K562 (cell line): ENCODE data around the gene GMIP. TPM values are rescaled to one million over a fixed set of nuclear protein-coding genes. Genes with fewer than 3 reads are reported as not detected.

Source experiments
- ATAC-seq: fragments of 200-7000 bp; cut with Tn5 transposase; 3 replicates; pipeline ENCODE4 v1.9.1; 2020; ENCODE audit warnings: moderate library complexity
- BruUV-seq: library from RNA; stranded (reverse); fragments of 400-500 nt; replicated peaks from 2 replicates; lab custom pipeline; 2021; lab: Mats Ljungman, UMichigan
- CTCF ChIA-PET: fragments of 300-600 bp; formaldehyde crosslinking; extraction: SDS; loops from one replicate; lab custom pipeline; 2021; ENCODE audit warnings: low intra/inter-chr PET ratio; lab: Yijun Ruan, JAX
- POLR2A ChIA-PET: fragments of 300-600, 350-650 bp; sonication (Branson Sonifier 250); formaldehyde crosslinking; extraction: SDS; loops from one replicate; lab custom pipeline; 2021; ENCODE audit warnings: antibody characterized with exemption, inconsistent platforms; lab: Yijun Ruan, JAX
- DNase-seq, 4 experiments: peaks; one replicate each; pipeline versions ENCODE4 v3.0.0 to v3.0.0-alpha.2; 2011 to 2018; ENCODE audit warnings: low spot score in 3 of 4, mixed read lengths in 3 of 4; ENCODE audit errors: extremely low read depth in 1 of 4
- FAIRE-seq: peaks from 2 replicates; lab custom pipeline; 2011; peaks lifted over from hg19 to GRCh38; lab: Jason Lieb, UNC
- H2AFZ ChIP-seq: 2 replicates; pipeline ENCODE4 v1.6.0; 2011; ENCODE audit warnings: low read depth, low read length, control low read depth, inconsistent platforms
- H3K27ac ChIP-seq: fragments of 200-600 bp; 3 replicates; pipeline ENCODE4 v1.8.0; 2011; ENCODE audit warnings: low read depth, mild to moderate bottlenecking, control low read depth, inconsistent platforms, low read length, moderate library complexity, mixed read lengths; ENCODE audit errors: extremely low read depth
- H3K27me3 ChIP-seq, 2 experiments: fragments of 300-600 bp in 1 of 2; 2 replicates in 1 of 2; 3 replicates in 1 of 2; pipeline versions ENCODE4 v1.6.0 to v1.8.0; 2011; ENCODE audit warnings: inconsistent platforms in 2 of 2, low read length in 2 of 2, mild to moderate bottlenecking in 1 of 2, mixed read lengths in 1 of 2, moderate library complexity in 1 of 2; ENCODE audit not compliant: control insufficient read depth in 2 of 2, insufficient read depth in 2 of 2
- H3K36me3 ChIP-seq: fragments of 300-600 bp; 3 replicates; pipeline ENCODE4 v1.8.0; 2011; ENCODE audit warnings: mild to moderate bottlenecking, low read length, inconsistent platforms; ENCODE audit not compliant: control insufficient read depth, insufficient read depth
- H3K4me1 ChIP-seq, 2 experiments: fragments of 200-600 bp in 1 of 2; replicated peaks in 1 of 2; 2 replicates in 1 of 2; 3 replicates in 1 of 2; pipeline versions ENCODE4 v1.5.1 to v1.8.0; 2011; ENCODE audit warnings: inconsistent platforms in 2 of 2, low read length in 2 of 2, mild to moderate bottlenecking in 1 of 2, mixed read lengths in 1 of 2, moderate library complexity in 1 of 2; ENCODE audit not compliant: control insufficient read depth in 2 of 2, insufficient read depth in 2 of 2
- H3K4me2 ChIP-seq: 2 replicates; pipeline ENCODE4 v1.6.1; 2011; ENCODE audit warnings: low read length, control low read depth, inconsistent platforms, mixed read lengths; ENCODE audit not compliant: insufficient read depth
- H3K4me3 ChIP-seq: fragments of 200-600 bp; sonication (generic), shearing (Covaris generic); 2 replicates; pipeline ENCODE4 v1.5.1; 2016; ENCODE audit warnings: control low read depth, inconsistent platforms
- H3K79me2 ChIP-seq: fragments of 200-600 bp; 3 replicates; pipeline ENCODE4 v1.8.0; 2011; ENCODE audit warnings: low read length, inconsistent platforms; ENCODE audit not compliant: control insufficient read depth, insufficient read depth
- H3K9ac ChIP-seq, 2 experiments: 2 replicates each; pipeline versions ENCODE4 v1.6.0 to v1.6.1; 2011; ENCODE audit warnings: low read depth in 2 of 2, low read length in 2 of 2, control low read depth in 1 of 2, inconsistent platforms in 1 of 2, mild to moderate bottlenecking in 1 of 2, mixed read lengths in 1 of 2; ENCODE audit not compliant: insufficient read depth in 1 of 2
- H3K9me1 ChIP-seq: one replicate; pipeline ENCODE4 v1.6.0; 2011; ENCODE audit warnings: inconsistent platforms, mild to moderate bottlenecking, low read length, moderate library complexity; ENCODE audit not compliant: control insufficient read depth, insufficient read depth
- H3K9me3 ChIP-seq: replicated peaks from 2 replicates; pipeline ENCODE4 v1.5.1; 2011; ENCODE audit warnings: low read depth, low read length, inconsistent platforms; ENCODE audit not compliant: control insufficient read depth, insufficient read depth
- H4K20me1 ChIP-seq: replicated peaks from 2 replicates; pipeline ENCODE4 v1.6.1; 2011; ENCODE audit warnings: low read length, inconsistent platforms, mixed read lengths; ENCODE audit not compliant: control insufficient read depth, insufficient read depth
- C11orf30 ChIP-seq: fragments of 450-650 bp; IDR thresholded peaks from 2 replicates; pipeline ENCODE4 v1.6.1; 2016; ENCODE audit warnings: low read depth, mild to moderate bottlenecking
- DDX20 ChIP-seq: fragments of 450-650 bp; IDR thresholded peaks from 2 replicates; pipeline ENCODE4 v1.6.1; 2016; ENCODE audit warnings: missing genetic modification characterization, low read depth, mild to moderate bottlenecking, missing compliant biosample characterization, moderate library complexity
- POLR2G ChIP-seq: fragments of 200-400 bp; formaldehyde crosslinking; IDR thresholded peaks from 2 replicates; pipeline ENCODE4 v1.6.1; 2017; ENCODE audit warnings: low read depth, mild to moderate bottlenecking, antibody characterized with exemption, low read length, moderate library complexity
- POU5F1 ChIP-seq: fragments of 150-350 bp; IDR thresholded peaks from 2 replicates; pipeline ENCODE4 v1.6.1; 2014; ENCODE audit warnings: borderline replicate concordance, low read length, low read depth, mild to moderate bottlenecking; ENCODE audit not compliant: partially characterized antibody
- SAP30 ChIP-seq: fragments of 200-600 bp; sonication (generic); IDR thresholded peaks from 2 replicates; pipeline ENCODE4 v1.6.1; 2012; ENCODE audit warnings: borderline replicate concordance, low read depth, mild to moderate bottlenecking, moderate library complexity, low read length, control low read depth, inconsistent platforms; ENCODE audit not compliant: insufficient read depth, poor library complexity, severe bottlenecking
- ZNF12 ChIP-seq: sonication (generic); formaldehyde crosslinking; IDR thresholded peaks from 2 replicates; pipeline ENCODE4 v1.4.0; 2020; ENCODE audit warnings: mild to moderate bottlenecking, missing genetic modification reagents
- WGBS: fragments of 100-300 bp; shearing (Covaris generic); methylation state at CpG from one replicate; pipeline ENCODE4 v1.1.6; 2016; ENCODE audit warnings: low coverage, mixed read lengths; ENCODE audit not compliant: insufficient coverage; ENCODE audit errors: missing lambda C conversion rate; 5-methylcytosine and 5-hydroxymethylcytosine counted together
- in situ Hi-C: fragments of 300-500 bp; cut with MboI; formaldehyde crosslinking; loops from 4 replicates; pipeline ENCODE4 v1.15.0; 2018; ENCODE audit warnings: inconsistent platforms, mixed read lengths
- intact Hi-C: fragments of 100-400 bp; cut with micrococcal nuclease; formaldehyde crosslinking; loops from 2 replicates; pipeline ENCODE4 v1.14.2; 2022
- polyA plus RNA-seq, 8 experiments: library from polyadenylated mRNA; depleted of rRNA in 4 of 8; stranded (reverse) in 5 of 8; unstranded in 3 of 8; fragments of >200 nt; fragmentation: Nextera tagmentation in 2 of 8; fragmentation: Illumina TruSeq in 1 of 8; extraction: Ambion mirVana in 2 of 8; extraction: Trizol in 1 of 8; gene quantifications; 2 replicates each; pipeline versions ENCODE4 v1.2.1 to v1.2.3, GENCODE V29; 2011 to 2014; ENCODE audit warnings: inconsistent platforms in 1 of 8, missing spikeins in 1 of 8
- total RNA-seq, 7 experiments: library from RNA; depleted of rRNA in 6 of 7; stranded (reverse); fragments of >200 nt in 6 of 7; fragmentation: Illumina TruSeq in 2 of 7; extraction: Trizol in 2 of 7; gene quantifications; 2 replicates each; pipeline versions ENCODE4 v1.2.1 to v1.2.3, GENCODE V29; 2011 to 2021; ENCODE audit warnings: low replicate concordance in 1 of 7

GMIP gene
- total and polyA plus RNA-seq, 9 of the 15 experiments (the other 6 are each of a cell fraction or from before 2014, with no cell fraction given), result 0.14 to 15.8 (median 3.2) TPM

DNA sequence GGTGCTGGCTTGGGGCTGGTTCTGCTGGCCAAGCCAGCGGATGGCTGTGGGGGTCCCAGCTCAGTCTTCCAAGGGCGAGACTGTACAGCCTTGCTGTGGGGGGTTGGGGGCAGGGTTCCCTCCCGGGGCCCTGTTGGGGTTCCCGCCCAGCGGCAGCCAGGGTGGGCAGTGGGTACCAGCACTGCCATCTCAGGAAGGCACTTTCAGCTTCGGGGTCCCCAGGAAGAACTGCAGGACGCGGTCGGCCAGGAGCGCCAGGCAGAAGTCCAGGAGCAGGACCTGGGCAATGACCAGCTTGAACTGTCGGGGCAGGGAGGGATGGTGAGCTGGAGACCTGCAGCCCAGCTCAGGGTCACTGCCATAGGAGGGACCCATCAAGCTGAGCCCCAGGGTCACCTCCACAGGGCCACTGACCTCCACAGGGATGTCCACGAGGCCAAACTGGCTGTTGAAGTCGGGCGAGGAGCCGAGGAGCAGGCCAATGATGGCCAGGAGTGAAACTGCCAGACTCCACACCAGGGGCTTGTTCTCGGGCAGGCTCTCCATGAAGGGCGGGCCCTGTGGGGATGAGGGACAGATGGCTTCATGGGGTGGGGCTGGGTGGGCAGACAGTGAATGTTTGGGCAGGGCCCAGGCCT is 1.9 kb upstream of the GMIP start:
- no peak for FAIRE-seq
- TF ChIP-seq SAP30 (no peak), ZNF12 (CRISPR knock-in tag) (no peak), C11orf30 (no peak), POLR2G (peak; percentile 50; the same call in 1 of the 2 replicates), DDX20 (tag) (no peak), POU5F1 (no peak)
- TF ChIP-seq, all 486 proteins: peak for 1
- ChIA-PET POLR2A (interaction anchor here (1.2 kb wide), 1 partner anchor 17 kb away, joined by 4 read pairs; no protein-coding TSS in a partner anchor), CTCF (no interaction called here)
- ATAC-seq (no peak), DNase-seq (no peak)
- H3K79me2 ChIP-seq, result peaks cover 3% of the 10 kb centered on the region; the same call in 1 of the 3 replicates
- no peaks in the 10 kb centered on the region for H3K9me3 ChIP-seq
- no TSS peak for BruUV-seq
- intact Hi-C loops (no loop called here), in situ Hi-C loops (loop anchor here (25.0 kb wide), 1 partner anchor 108 kb away; the partner anchor contains the start of genes CILP2 and YJEFN3)
- H3K4me1 ChIP-seq, result peaks cover 3 to 18% of the 10 kb centered on the region in 2 experiments; a peak in 3 of 5 replicates
- H3K9ac ChIP-seq, result peak overlapping the region in 1 of 2 experiments; percentile 29; a peak in 1 of 4 replicates
- H3K4me3 ChIP-seq, result no peak overlapping the region
- 98% methylated on average over 16 of the region's 17 CpGs for WGBS
- no peaks in the 10 kb centered on the region for H3K9me1 ChIP-seq
- H2AFZ ChIP-seq, result no peak overlapping the region
- H3K36me3 ChIP-seq, result peaks cover 56% of the 10 kb centered on the region; the same call in 2 of the 3 replicates
- H3K4me2 ChIP-seq, result no peak overlapping the region
- no peaks in the 10 kb centered on the region for H4K20me1 ChIP-seq
- H3K27me3 ChIP-seq, result no peaks in the 10 kb centered on the region
- no peak overlapping the region for H3K27ac ChIP-seq
